ENCODE data around the gene AUP1.

DNA sequence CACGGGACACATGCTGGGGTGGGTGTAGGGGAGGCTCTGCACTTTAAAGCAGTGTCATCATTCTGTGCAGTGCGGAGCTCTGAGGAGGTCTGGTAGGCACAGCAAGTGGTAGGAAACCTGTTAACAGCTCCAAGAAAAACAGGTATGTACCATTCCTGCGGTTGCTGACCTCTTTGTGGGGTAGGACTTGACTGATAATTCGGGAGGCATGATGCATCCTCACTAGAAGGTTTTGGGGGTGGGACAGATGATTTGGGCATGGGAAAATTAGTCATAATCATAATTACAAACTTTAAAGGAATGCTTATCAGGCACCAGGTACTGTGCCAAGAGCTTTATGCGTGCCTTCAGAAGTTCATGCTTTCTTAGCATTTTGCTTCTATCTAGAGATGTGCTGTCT lies 34.7 kb upstream of the AUP1 start:
- no peak for TF ChIP-seq ZFP30 (CRISPR knock-in tag; IDR thresholded peaks at IDR 0.05)
- TF ChIP-seq, protein P1, sequence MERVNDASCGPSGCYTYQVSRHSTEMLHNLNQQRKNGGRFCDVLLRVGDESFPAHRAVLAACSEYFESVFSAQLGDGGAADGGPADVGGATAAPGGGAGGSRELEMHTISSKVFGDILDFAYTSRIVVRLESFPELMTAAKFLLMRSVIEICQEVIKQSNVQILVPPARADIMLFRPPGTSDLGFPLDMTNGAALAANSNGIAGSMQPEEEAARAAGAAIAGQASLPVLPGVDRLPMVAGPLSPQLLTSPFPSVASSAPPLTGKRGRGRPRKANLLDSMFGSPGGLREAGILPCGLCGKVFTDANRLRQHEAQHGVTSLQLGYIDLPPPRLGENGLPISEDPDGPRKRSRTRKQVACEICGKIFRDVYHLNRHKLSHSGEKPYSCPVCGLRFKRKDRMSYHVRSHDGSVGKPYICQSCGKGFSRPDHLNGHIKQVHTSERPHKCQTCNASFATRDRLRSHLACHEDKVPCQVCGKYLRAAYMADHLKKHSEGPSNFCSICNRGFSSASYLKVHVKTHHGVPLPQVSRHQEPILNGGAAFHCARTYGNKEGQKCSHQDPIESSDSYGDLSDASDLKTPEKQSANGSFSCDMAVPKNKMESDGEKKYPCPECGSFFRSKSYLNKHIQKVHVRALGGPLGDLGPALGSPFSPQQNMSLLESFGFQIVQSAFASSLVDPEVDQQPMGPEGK (CRISPR knock-in tag; IDR thresholded peaks at IDR 0.05; ENCODE audit: borderline replicate concordance) = no peak
- TF ChIP-seq ZNF8 (CRISPR knock-in tag; IDR thresholded peaks at IDR 0.05) = no peak
- TF ChIP-seq TOX (CRISPR knock-in tag; IDR thresholded peaks at IDR 0.05; ENCODE audit: borderline replicate concordance) = no peak
- no peak for TF ChIP-seq ZFP3 (CRISPR knock-in tag; IDR thresholded peaks at IDR 0.05)
- no peak for TF ChIP-seq RARB (CRISPR knock-in tag; IDR thresholded peaks at IDR 0.05)
- no peak for TF ChIP-seq CSDC2 (CRISPR knock-in tag; IDR thresholded peaks at IDR 0.05)
- no peak for TF ChIP-seq SNAI2 (CRISPR knock-in tag; IDR thresholded peaks at IDR 0.05)
- no peak for TF ChIP-seq BACH2 (CRISPR knock-in tag; IDR thresholded peaks at IDR 0.05; ENCODE audit: borderline replicate concordance)
- no peak for TF ChIP-seq ZNF565 (CRISPR knock-in tag; conservative IDR thresholded peaks at IDR 0.05; ENCODE audit: low read depth)

All from SK-N-SH treated with all-trans-retinoic acid at 6 μM for 48 hours (cell line).